ENCODE measurements around the gene CLMP. TPM values are rescaled to one million over a fixed set of nuclear protein-coding genes. Genes with fewer than 3 reads are reported as not detected.
"Not testable (repeated sequence)": the region's sequence is repeated elsewhere in the genome, so short reads cannot be mapped to it uniquely, and the experiment has no call there.

Gene CLMP
- total RNA-seq, 1 donor from 2014 or later, result 2.3 TPM

DNA sequence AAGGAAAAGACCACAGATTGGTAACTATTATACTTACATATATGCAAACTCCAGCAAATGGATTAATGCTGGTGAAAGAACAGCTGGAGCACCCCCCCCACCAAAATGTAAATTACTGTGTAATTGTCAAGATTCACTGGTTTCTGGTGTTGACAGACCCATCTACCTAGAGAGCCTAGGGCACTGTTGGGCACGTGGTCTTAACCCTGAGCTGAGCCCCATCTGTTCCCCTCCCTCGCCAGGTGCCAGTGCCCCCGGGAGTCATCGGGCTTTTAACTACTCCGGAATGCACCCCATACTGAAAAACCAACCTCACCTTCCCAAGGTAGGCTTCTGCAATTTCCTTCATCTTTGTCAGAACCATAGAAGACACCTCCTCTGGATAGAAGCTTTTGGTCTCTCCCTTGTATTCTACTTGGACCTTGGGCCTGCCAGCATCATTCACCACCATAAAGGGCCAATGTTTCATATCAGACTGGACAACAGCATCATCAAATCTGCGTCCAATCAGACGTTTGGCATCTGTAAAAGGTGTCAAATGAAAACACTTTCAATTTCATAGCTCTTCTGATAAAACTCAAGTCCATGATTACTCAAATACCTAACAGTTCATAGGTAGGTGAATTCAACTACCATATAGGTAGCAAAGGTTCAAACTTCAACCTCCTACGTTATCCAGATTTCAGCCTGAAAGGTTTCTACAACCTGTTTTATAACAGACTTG lies 134.6 kb downstream of the CLMP start:
- no peaks in the 10 kb centered on the region for H3K9me3 Mint-ChIP-seq (ENCODE audit: low read depth)
- TF ChIP-seq, protein P1, sequence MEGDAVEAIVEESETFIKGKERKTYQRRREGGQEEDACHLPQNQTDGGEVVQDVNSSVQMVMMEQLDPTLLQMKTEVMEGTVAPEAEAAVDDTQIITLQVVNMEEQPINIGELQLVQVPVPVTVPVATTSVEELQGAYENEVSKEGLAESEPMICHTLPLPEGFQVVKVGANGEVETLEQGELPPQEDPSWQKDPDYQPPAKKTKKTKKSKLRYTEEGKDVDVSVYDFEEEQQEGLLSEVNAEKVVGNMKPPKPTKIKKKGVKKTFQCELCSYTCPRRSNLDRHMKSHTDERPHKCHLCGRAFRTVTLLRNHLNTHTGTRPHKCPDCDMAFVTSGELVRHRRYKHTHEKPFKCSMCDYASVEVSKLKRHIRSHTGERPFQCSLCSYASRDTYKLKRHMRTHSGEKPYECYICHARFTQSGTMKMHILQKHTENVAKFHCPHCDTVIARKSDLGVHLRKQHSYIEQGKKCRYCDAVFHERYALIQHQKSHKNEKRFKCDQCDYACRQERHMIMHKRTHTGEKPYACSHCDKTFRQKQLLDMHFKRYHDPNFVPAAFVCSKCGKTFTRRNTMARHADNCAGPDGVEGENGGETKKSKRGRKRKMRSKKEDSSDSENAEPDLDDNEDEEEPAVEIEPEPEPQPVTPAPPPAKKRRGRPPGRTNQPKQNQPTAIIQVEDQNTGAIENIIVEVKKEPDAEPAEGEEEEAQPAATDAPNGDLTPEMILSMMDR (IDR thresholded peaks at IDR 0.05; ENCODE audit: unreplicated experiment), result no peak
- DNase-seq (ENCODE audit: low spot score, unreplicated experiment), result no peak
- H3K4me1 Mint-ChIP-seq (ENCODE audit: low read depth), result peaks cover 49% of the 10 kb centered on the region
- no peaks in the 10 kb centered on the region for H3K27me3 Mint-ChIP-seq
- H3K36me3 Mint-ChIP-seq (ENCODE audit: insufficient read depth), result peaks cover 48% of the 10 kb centered on the region
- H3K4me3 Mint-ChIP-seq (ENCODE audit: low read depth), result peak overlapping the region; percentile 97
- H3K27ac Mint-ChIP-seq, result peak overlapping the region; percentile 67

DNA sequence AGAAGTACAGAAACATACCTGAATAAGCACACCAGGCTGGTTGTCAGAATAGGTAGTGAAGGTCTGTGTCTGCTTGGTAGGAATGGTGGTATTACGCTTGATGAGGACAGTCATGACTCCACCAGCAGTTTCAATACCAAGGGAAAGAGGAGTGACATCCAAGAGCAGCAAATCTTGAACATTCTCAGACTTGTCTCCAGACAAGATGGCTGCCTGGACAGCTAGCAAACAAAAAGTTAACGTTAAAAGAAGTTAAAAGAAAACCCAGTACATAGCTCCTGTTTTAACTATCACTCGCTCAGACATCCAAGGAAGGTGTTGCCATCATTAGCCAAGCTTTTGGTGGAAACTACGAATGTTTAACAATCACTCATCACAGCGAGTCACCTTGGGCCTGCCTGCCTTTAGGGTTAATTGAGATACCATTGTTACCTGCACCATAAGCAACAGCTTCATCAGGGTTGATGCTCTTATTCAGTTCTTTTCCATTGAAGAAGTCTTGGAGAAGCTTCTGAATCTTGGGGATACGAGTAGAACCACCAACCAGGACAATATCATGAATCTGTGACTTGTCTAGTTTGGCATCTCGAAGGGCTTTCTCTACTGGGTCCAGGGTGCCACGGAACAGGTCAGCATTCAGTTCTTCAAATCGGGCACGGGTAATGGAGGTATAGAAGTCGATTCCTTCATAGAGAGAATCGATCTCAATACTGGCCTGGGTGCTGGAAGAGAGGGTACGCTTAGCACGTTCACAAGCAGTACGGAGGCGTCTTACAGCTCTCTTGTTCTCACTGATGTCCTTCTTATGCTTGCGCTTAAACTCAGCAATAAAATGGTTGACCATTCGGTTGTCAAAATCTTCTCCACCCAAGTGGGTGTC lies 135.8 kb downstream of the CLMP start:
- Mint-ChIP-seq H3K4me1 (ENCODE audit: low read depth) (peaks cover 47% of the 10 kb centered on the region), H3K4me3 (ENCODE audit: low read depth) (peak overlapping the region; percentile 97), H3K36me3 (ENCODE audit: insufficient read depth) (peaks cover 49% of the 10 kb centered on the region), H3K27ac (peak overlapping the region; percentile 50)
- not testable (repeated sequence) for H3K27me3 Mint-ChIP-seq; DNase-seq (ENCODE audit: low spot score, unreplicated experiment); H3K9me3 Mint-ChIP-seq (ENCODE audit: low read depth)

DNA sequence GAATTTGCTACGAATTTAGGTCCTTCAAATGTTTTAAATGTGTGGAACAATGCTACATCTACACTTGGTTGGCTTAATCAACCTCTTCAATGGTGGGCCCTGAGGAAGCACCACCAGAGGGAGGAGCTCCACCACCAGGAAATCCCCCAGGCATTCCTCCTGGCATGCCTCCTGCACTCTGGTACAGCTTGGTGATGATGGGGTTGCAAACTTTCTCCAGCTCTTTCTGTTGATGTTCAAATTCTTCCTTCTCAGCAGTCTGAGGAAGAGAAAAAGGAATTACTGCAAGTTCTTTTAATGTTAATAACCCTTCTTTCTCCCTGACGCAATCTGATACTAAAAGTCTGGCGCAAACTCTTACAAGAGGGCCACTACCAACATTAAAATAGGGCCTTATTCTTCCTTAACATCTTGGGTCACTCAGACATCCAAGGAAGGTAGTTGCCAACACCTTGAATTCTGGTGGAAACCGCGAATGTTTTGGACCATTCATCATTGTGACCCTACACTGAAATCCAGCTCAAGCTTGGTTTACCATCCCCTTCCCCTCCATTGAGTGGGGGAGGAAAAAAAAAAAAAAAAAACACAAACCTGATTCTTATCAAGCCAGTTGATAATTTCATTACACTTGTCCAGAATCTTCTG lies 137.3 kb downstream of the CLMP start:
- Mint-ChIP-seq H3K9me3 (ENCODE audit: low read depth) (no peaks in the 10 kb centered on the region), H3K4me1 (ENCODE audit: low read depth) (peaks cover 41% of the 10 kb centered on the region), H3K27me3 (no peaks in the 10 kb centered on the region), H3K36me3 (ENCODE audit: insufficient read depth) (peaks cover 50% of the 10 kb centered on the region), H3K4me3 (ENCODE audit: low read depth) (no peak overlapping the region), H3K27ac (peak overlapping the region; percentile 64)
- no peak for DNase-seq (ENCODE audit: low spot score, unreplicated experiment)
- TF ChIP-seq, protein P1 (IDR thresholded peaks at IDR 0.05; ENCODE audit: unreplicated experiment), result peak; percentile 7

DNA sequence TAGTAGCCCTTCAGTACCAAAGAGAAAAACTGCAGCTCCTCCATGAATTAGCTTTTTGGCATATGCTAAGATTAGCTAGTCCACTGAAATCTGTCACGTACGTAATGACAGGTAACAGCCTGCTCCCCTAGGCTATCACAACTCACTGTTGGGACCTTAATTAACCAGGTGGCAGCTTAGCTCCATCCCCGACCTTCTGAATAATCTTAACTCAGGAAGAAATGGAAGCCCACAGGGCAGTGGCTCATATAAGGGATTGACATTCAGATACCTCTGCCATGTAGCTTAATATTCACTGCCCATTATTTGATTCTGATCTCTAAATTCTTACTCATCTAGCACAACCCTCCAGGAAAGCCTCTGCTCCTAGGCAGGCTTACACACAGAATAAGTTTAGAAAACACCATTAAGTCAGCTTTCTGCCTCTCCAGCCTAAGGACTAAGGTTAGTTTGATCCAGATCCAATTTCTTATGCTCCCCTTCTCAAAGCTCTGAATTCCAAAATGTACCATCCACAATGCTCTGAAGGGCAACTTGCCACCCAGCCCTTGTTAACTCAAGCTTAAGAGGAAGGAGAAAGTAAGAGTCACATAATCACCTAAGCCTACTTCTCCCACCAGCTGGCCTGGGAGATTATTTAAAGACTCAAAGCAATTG lies 138.1 kb downstream of the CLMP start:
- no peaks in the 10 kb centered on the region for H3K9me3 Mint-ChIP-seq (ENCODE audit: low read depth)
- TF ChIP-seq, protein P1 (IDR thresholded peaks at IDR 0.05; ENCODE audit: unreplicated experiment), result no peak
- H3K4me3 Mint-ChIP-seq (ENCODE audit: low read depth), result no peak overlapping the region
- H3K36me3 Mint-ChIP-seq (ENCODE audit: insufficient read depth), result peaks cover 50% of the 10 kb centered on the region
- DNase-seq (ENCODE audit: low spot score, unreplicated experiment), result no peak
- H3K27me3 Mint-ChIP-seq, result no peaks in the 10 kb centered on the region
- H3K27ac Mint-ChIP-seq, result peak overlapping the region; percentile 81
- H3K4me1 Mint-ChIP-seq (ENCODE audit: low read depth), result peaks cover 41% of the 10 kb centered on the region

DNA sequence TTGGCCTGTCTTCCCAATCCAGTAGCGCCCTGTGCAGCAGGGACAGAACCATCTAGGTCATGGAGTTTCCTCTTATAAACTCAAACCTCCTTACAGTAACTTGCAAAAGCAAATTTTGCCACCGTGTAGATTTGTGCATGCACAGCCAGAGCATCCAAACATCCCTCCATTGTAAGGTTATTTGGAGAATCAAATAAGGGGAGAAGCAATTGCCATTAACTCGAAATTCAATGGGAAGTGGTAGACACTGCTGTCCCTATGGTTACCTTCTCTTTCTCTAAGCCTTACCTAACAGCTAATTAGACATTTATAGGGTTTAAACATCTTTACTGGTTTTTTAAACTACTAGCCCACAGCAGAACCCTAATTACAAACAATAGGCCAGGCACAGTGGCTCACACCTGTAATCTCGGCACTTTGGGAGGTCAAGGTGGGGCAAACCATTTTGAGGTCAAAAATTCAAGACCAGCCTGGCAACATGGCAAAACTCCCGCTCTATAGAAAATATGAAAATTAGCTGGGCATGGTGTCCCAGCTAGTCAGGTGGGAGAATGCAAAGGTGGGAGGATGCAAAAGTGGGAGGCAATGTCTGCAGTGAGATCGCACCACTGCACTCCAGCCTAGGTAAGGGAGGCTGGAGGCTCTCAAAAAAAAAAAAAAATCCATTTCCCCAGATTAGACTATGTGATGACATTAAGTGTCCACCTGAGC lies 139.7 kb downstream of the CLMP start:
- Mint-ChIP-seq H3K9me3 (ENCODE audit: low read depth) (no peaks in the 10 kb centered on the region), H3K27me3 (no peaks in the 10 kb centered on the region), H3K4me3 (ENCODE audit: low read depth) (no peak overlapping the region), H3K4me1 (ENCODE audit: low read depth) (peaks cover 31% of the 10 kb centered on the region), H3K27ac (no peak overlapping the region), H3K36me3 (ENCODE audit: insufficient read depth) (peaks cover 41% of the 10 kb centered on the region)
- DNase-seq (ENCODE audit: low spot score, unreplicated experiment), result no peak
- TF ChIP-seq, protein P1 (IDR thresholded peaks at IDR 0.05; ENCODE audit: unreplicated experiment), result no peak
